Renal cortical epithelial cell (primary cell): ENCODE data around the gene DIAPH1. TPM values are rescaled to one million over a fixed set of nuclear protein-coding genes. Genes with fewer than 3 reads are reported as not detected.

Source experiments
- DNase-seq: peaks from one replicate; pipeline ENCODE4 v3.0.0-alpha.2; 2011; ENCODE audit warnings: low read depth
- total RNA-seq: library from RNA; depleted of rRNA; stranded (reverse); fragments of >200 nt; gene quantifications from 2 replicates; pipeline ENCODE4 v1.2.3, GENCODE V29; 2014

DIAPH1 gene
- 73.1 and 113 TPM in 2 replicates for total RNA-seq

GRCh38 chr5:141618804-141619554, at the start of gene DIAPH1:
Gene DIAPH1 (minus strand): TSS chr5:141619000. CDS start chr5:141618914, 86 bp downstream.
- DNase-seq, result peak; percentile 83

- DNase-seq, result no peak
These were observed 47.5 kb upstream of the DIAPH1 start for GRCh38 chr5:141665995-141666940.

- peak; percentile 48 for DNase-seq
These were observed 46.1 kb upstream of the DIAPH1 start for GRCh38 chr5:141664733-141665461.

- DNase-seq, result no peak
These were observed 44.7 kb upstream of the DIAPH1 start for GRCh38 chr5:141663506-141663905.

- DNase-seq, result no peak
These were observed 43.2 kb upstream of the DIAPH1 start for GRCh38 chr5:141662028-141662427.

- peak; percentile 91 for DNase-seq
These were observed 39.2 kb upstream of the DIAPH1 start for GRCh38 chr5:141657937-141658545.

GRCh38 chr5:141657404-141657803, 38.6 kb upstream of the DIAPH1 start:
- no peak for DNase-seq

GRCh38 chr5:141656396-141656795, 37.6 kb upstream of the DIAPH1 start:
- no peak for DNase-seq

- DNase-seq, result no peak
These were observed 36.2 kb upstream of the DIAPH1 start for GRCh38 chr5:141655020-141655419.

- peak; percentile 60 for DNase-seq
These were observed 35.5 kb upstream of the DIAPH1 start for GRCh38 chr5:141654298-141654697.

- DNase-seq, result no peak
These were observed 32.9 kb upstream of the DIAPH1 start for GRCh38 chr5:141651728-141652105.

GRCh38 chr5:141650851-141651727, 32.3 kb upstream of the DIAPH1 start, which contains the start of gene FCHSD1:
Gene FCHSD1 (minus strand): TSS chr5:141651418. CDS start chr5:141651368, 50 bp downstream.
- peak; percentile 52 for DNase-seq

GRCh38 chr5:141649972-141650371, 31.2 kb upstream of the DIAPH1 start:
- DNase-seq, result no peak

GRCh38 chr5:141649056-141649688, 30.4 kb upstream of the DIAPH1 start:
- no peak for DNase-seq

GRCh38 chr5:141647851-141648250, 29.1 kb upstream of the DIAPH1 start:
- no peak for DNase-seq

- DNase-seq, result no peak
These were observed 28.4 kb upstream of the DIAPH1 start for GRCh38 chr5:141647242-141647641.

- no peak for DNase-seq
These were observed 27.2 kb upstream of the DIAPH1 start for GRCh38 chr5:141646026-141646425.

GRCh38 chr5:141641634-141642267, 23.0 kb upstream of the DIAPH1 start:
- DNase-seq, result peak; percentile 95

GRCh38 chr5:141640698-141641097, 21.9 kb upstream of the DIAPH1 start:
- no peak for DNase-seq

- no peak for DNase-seq
These were observed 21.2 kb upstream of the DIAPH1 start for GRCh38 chr5:141640051-141640415.
